Measurements from ENCODE around the gene KRT5.

GRCh38 chr12:52493172-52493571 is 27.0 kb downstream of the KRT5 start, which contains the start of gene KRT6A:
- TF ChIP-seq CTCF (IDR thresholded peaks at IDR 0.05) (no peak), POLR2A (IDR thresholded peaks at IDR 0.05) (no peak)
